Measurements from ENCODE around the gene SCO2. TPM values are rescaled to one million over a fixed set of nuclear protein-coding genes. Genes with fewer than 3 reads are reported as not detected.

SCO2 gene
- total RNA-seq, 2 donors from 2014 or later = 4.5 to 11.3 TPM

DNA sequence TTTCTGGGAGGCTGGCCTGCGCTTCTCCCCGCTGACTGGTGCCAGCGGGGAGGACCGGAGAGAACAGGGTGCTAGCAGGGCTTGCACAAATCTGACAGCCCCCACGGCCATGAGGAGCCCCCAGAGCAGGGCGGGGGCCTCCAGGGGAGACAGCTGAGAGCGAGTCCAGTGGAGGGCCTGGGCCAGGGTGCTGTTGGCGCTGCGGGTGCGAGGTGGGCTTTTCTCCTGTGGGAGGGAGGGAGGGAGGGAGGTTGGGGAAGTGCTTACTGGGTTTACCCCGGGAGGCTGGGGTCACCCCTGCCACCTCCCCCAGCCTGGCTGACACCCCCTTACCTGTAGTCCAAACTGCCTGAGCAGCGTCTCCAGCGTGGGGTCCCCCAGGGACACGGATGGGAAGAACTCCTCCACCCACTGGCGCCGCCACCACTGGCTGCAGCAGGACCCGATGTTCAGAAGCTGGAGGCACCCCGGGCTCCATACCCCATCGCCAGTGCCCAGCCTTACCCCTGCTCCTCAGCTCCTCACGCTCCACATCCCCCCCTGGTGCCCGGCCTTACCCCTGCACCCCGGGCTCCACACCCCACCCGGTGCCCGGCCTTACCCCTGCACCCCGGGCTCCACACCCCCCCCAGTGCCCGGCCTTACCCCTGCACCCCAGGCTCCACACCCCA lies 21.8 kb downstream of the SCO2 start:
- H3K36me3 Mint-ChIP-seq (ENCODE audit: low read depth) = no peaks in the 10 kb centered on the region
- no peak for ATAC-seq
- H3K27ac Mint-ChIP-seq = no peak overlapping the region
- H3K27me3 Mint-ChIP-seq = no peaks in the 10 kb centered on the region
- no peak for DNase-seq
- H3K4me1 Mint-ChIP-seq = peaks cover 7% of the 10 kb centered on the region
- no peaks in the 10 kb centered on the region for H3K9me3 ChIP-seq (ENCODE audit: control insufficient read depth, low read length, poor library complexity, severe bottlenecking)
- no peak overlapping the region for H3K4me3 Mint-ChIP-seq

DNA sequence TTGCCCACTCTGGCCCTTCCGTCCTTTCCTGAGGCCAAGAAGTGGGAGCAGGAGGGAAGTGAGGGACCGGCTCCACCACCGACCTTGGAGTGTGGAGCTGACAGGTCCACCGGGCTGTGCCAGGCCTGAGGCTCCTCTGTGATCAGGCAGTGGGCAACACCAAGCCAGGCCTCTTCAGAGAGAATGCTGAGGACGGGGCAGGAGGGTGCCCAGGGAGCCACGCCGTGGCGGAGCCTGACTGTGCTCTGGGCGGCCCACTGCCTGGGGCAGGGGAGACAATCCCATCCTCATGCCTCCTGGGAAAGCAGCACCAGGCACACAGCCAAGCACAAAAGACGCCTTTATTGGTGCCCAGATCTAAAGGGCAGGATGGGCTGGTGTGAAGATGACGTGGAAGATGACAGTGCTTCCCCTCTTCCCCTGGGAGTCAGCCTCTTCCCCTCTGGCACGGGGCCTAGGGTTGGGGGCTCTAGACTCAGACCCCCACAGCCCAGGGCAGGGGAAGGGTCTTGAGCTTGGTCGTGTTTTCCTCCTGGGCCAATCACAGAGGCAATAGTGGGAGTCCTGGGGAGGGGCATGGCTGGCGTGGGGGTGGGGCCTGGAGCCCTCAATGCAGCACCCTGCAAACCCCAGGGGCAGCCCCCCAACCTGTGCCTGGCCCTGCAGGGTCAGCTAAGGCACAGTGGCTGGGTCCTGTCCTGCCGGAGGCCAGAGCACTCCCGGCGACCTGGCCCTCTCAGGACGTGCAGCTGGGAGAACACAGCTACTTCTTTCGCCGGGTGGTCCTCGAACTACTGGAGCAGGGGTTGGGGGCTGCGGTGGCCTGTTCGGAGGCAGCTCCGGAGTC lies 22.5 kb downstream of the SCO2 start:
- Mint-ChIP-seq H3K36me3 (ENCODE audit: low read depth) (no peaks in the 10 kb centered on the region), H3K4me1 (peaks cover 6% of the 10 kb centered on the region), H3K27ac (no peak overlapping the region), H3K4me3 (no peak overlapping the region), H3K27me3 (no peaks in the 10 kb centered on the region)
- DNase-seq (no peak), ATAC-seq (no peak)
- no peaks in the 10 kb centered on the region for H3K9me3 ChIP-seq (ENCODE audit: control insufficient read depth, low read length, poor library complexity, severe bottlenecking)

DNA sequence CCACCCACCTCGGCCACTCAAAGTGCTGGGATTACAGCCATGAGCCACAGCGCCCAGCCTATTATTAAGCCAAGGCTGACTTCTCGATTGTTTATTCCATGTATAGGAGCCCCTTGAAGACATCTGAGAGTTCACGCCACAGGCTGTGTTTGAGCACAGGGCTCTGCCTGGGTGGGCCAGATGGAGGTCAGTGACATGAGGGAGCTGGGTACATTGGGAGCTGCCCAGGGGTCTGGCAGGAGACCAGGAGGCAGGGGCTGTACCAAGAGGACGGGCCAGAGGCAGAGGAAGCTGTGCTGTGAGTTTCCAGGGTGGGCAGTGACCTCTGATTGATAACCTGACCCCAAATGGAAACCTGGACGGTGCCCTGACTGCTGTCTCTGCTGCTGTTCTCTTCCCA lies 23.3 kb downstream of the SCO2 start:
- Mint-ChIP-seq H3K36me3 (ENCODE audit: low read depth) (no peaks in the 10 kb centered on the region), H3K27ac (no peak overlapping the region), H3K4me3 (no peak overlapping the region), H3K27me3 (no peaks in the 10 kb centered on the region), H3K4me1 (peaks cover 5% of the 10 kb centered on the region)
- no peaks in the 10 kb centered on the region for H3K9me3 ChIP-seq (ENCODE audit: control insufficient read depth, low read length, poor library complexity, severe bottlenecking)
- ATAC-seq = no peak
- DNase-seq = no peak

DNA sequence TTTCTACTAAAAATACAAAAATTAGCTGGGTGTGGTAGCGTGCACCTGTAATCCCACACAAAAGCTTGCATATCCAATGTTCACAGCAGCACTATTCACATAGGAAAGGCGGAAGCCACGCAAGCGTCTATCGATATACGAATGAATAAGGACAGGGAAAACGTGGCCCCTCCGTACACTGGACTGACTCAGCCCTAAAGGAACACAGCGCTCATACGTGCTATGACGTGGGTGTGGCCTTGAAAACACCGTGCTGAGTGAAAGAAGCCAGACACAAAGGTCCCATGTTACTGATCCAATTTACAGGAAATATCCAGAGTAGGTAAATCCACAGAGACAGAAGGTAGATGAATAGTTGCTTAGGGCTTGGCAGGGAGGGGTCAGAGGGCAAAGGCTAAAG lies 24.9 kb downstream of the SCO2 start:
- H3K27ac Mint-ChIP-seq = no peak overlapping the region
- H3K4me1 Mint-ChIP-seq = peaks cover 7% of the 10 kb centered on the region
- H3K36me3 Mint-ChIP-seq (ENCODE audit: low read depth) = no peaks in the 10 kb centered on the region
- ATAC-seq (no peak), DNase-seq (no peak)
- no peaks in the 10 kb centered on the region for H3K9me3 ChIP-seq (ENCODE audit: control insufficient read depth, low read length, poor library complexity, severe bottlenecking)
- H3K4me3 Mint-ChIP-seq = no peak overlapping the region
- H3K27me3 Mint-ChIP-seq = no peaks in the 10 kb centered on the region

DNA sequence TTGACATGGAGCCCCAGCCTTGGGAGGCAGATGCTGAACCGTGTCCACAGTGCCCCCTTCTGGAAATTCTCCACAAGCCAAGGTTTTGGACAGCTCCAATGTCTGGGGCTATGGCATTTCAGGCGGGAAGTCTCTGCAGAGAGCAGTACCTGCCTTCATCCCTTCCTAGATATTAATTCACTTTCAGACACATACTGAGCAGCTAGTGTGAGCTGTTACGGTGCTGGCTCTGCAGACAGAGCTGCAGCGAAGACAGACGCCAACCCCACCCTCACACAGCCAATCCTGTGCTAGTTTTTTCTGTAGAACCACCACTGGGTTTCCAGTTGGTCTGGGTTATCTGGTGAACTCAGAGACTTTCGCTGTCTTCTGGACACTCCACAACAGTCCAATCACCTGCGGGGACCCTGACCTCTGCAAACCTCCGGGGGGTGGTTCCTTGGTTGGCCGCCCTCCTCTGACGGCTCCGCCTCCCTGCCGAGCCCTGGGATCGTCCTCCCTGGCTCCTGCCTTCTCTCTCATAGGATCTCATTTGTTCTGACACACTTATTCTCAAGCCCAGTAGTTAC lies 27.0 kb downstream of the SCO2 start:
- H3K27me3 Mint-ChIP-seq = no peaks in the 10 kb centered on the region

DNA sequence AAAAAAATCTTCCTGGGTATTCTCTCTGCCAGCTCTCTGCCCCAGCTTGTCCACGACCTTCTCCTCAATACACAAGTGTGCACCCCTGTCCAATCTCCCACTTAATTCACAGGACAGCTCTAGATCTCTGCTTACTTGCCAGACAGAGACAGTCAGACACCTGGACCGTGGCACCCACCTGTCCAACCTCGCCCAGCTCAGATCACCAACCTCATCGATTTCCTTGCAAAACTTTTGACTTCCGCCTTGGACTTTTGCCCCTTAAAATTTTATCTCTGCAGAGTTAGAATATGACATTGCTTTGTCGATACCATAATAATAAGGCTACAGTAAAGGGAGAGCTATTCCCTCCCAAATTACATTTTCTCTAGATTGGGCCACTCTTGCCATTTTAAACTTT lies 28.3 kb downstream of the SCO2 start:
- H3K27me3 Mint-ChIP-seq = no peaks in the 10 kb centered on the region
- no peak overlapping the region for H3K27ac Mint-ChIP-seq
- DNase-seq (no peak), ATAC-seq (no peak)
- H3K4me3 Mint-ChIP-seq = no peak overlapping the region
- no peaks in the 10 kb centered on the region for H3K9me3 ChIP-seq (ENCODE audit: control insufficient read depth, low read length, poor library complexity, severe bottlenecking)
- peaks cover 7% of the 10 kb centered on the region for H3K4me1 Mint-ChIP-seq
- H3K36me3 Mint-ChIP-seq (ENCODE audit: low read depth) = no peaks in the 10 kb centered on the region

More for the DNA sequence above, 27.0 kb downstream of the SCO2 start:
- Mint-ChIP-seq H3K36me3 (ENCODE audit: low read depth) (no peaks in the 10 kb centered on the region), H3K4me1 (peaks cover 7% of the 10 kb centered on the region), H3K27ac (peak overlapping the region; percentile 51), H3K4me3 (no peak overlapping the region)
- ATAC-seq (peak; percentile 96), DNase-seq (peak in 1 of 3 donors; percentile 55)
- no peaks in the 10 kb centered on the region for H3K9me3 ChIP-seq (ENCODE audit: control insufficient read depth, low read length, poor library complexity, severe bottlenecking)

DNA sequence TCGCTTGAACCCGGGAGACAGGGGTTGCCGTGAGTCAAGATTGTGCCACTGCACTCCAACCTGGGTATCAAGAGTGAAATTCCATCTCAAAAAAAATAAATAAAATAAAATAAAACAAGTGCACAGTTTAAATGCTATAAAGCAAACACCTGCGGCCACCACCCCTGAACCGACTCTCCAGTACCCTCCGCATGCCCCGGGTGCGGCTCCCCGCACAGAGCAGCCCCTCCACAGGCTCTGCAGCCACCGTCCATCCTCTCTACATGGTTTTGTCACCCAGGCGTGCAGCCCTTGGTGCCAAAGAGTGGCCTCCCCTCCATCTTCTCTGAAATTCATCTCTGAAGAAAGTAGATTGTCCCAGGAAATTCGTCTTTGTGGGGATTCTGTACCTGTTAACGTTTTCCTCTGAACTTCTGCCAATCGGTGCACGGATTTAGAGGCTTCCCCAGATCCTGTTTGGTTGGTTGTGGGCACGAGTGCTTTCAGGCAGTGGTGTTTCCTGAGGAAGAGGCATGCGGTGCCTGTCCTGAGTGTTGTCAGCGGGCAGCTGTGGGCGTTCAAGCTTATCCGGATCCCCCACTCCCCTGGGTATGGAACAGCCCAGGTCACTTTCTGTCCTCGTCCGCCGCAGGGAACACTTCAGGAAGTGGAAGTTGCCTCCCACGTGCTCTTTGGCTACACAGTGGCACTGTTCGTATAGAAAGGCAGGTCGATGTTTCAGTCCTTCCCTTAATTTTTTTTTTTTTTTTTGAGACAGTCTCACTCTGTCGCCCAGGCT lies 34.7 kb downstream of the SCO2 start:
- Mint-ChIP-seq H3K36me3 (ENCODE audit: low read depth) (no peaks in the 10 kb centered on the region), H3K4me3 (peak overlapping the region; percentile 36), H3K27ac (no peak overlapping the region), H3K4me1 (peaks cover 6% of the 10 kb centered on the region), H3K27me3 (no peaks in the 10 kb centered on the region)
- DNase-seq (no peak), ATAC-seq (peak; percentile 23)
- no peaks in the 10 kb centered on the region for H3K9me3 ChIP-seq (ENCODE audit: control insufficient read depth, low read length, poor library complexity, severe bottlenecking)

DNA sequence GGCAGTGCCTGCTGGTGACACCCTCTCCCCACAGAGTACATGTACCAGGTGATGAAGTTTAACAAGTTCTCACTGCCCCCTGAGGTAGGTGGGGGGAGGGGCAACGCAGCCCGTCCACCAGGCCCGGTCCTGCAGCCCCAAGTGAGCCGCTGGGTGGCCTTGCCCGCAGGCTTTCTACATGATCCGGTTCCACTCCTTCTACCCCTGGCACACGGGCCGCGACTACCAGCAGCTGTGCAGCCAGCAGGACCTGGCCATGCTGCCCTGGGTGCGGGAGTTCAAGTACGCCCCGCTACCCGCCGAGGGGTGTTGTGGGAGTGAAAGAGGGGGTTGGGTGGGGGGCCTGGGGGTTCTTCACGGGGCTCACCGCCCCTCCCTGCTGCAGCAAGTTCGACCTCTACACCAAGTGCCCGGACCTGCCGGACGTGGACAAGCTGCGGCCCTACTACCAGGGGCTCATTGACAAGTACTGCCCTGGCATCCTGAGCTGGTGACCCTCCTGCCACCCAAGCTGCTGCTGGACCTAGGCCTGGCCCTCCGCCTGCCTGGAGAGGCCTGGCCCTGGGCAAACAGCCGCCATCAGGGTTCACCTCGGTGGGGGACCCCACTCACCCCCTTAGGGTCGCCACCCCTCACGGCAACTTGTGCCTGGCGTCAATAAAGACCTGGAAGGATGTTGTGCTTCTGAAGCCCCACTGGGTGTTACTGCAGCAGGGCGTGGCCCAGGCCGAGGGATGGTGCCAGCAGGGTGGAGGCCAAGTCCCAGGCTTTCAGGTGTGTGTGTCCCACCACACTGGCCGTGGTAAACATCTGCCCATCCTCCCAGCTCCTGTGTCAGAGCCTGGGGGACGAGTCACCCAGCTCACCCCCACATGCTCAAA lies 35.8 kb downstream of the SCO2 start:
- DNase-seq (no peak), ATAC-seq (no peak)
- H3K9me3 ChIP-seq (ENCODE audit: control insufficient read depth, low read length, poor library complexity, severe bottlenecking) = no peaks in the 10 kb centered on the region
- Mint-ChIP-seq H3K27ac (no peak overlapping the region), H3K4me1 (peaks cover 8% of the 10 kb centered on the region), H3K4me3 (no peak overlapping the region), H3K27me3 (no peaks in the 10 kb centered on the region), H3K36me3 (ENCODE audit: low read depth) (no peaks in the 10 kb centered on the region)

DNA sequence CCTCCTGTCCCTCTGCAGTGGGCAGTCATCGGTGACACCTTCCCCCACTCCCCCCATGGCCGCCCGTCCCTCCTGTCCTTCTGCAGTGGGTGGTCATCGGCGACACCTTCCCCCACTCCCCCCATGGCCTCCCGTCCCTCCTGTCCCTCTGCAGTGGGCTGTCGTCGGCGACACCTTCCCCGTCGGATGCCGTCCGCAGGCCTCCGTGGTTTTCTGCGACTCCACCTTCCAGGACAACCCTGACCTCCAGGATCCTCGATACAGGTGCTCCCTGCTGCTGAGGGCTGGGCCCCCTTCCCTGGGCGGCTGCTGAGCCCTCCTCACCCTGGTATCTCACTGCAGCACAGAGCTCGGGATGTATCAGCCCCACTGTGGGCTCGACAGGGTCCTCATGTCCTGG lies 36.5 kb downstream of the SCO2 start:
- Mint-ChIP-seq H3K4me3 (no peak overlapping the region), H3K27ac (no peak overlapping the region), H3K36me3 (ENCODE audit: low read depth) (no peaks in the 10 kb centered on the region), H3K27me3 (no peaks in the 10 kb centered on the region), H3K4me1 (peaks cover 8% of the 10 kb centered on the region)
- ATAC-seq (no peak), DNase-seq (no peak)
- no peaks in the 10 kb centered on the region for H3K9me3 ChIP-seq (ENCODE audit: control insufficient read depth, low read length, poor library complexity, severe bottlenecking)

DNA sequence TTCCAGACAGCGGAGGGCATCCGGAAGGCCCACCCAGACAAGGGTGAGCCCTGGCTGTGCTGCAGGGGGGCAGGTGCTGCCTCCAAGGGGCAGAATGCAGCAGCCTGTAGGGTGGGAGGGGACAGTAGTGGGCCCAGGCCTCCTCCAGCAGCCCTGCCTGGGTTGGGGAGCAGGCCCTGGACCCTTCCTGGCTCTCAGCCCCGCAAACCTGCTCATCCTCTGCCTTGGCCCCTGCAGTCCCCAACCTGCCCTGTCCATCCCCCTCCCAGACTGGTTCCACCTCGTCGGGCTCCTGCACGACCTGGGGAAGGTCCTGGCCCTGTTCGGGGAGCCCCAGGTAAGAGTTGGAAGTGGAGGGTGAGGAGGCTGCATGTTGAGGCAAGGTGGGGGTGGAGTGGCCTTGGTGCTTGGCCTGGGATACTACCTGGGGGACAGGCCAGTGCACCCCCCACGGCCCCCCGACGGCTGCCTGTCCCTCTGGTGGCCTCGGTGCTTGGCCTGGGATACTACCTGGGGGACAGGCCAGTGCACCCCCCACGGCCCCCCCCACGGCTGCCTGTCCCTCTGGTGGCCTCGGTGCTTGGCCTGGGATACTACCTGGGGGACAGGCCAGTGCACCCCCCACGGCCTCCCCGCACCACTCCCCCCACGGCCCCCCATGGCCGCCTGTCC lies 37.3 kb downstream of the SCO2 start:
- Mint-ChIP-seq H3K4me1 (peaks cover 8% of the 10 kb centered on the region), H3K4me3 (no peak overlapping the region), H3K27ac (no peak overlapping the region), H3K36me3 (ENCODE audit: low read depth) (no peaks in the 10 kb centered on the region), H3K27me3 (no peaks in the 10 kb centered on the region)
- no peak for DNase-seq
- no peak for ATAC-seq
- no peaks in the 10 kb centered on the region for H3K9me3 ChIP-seq (ENCODE audit: control insufficient read depth, low read length, poor library complexity, severe bottlenecking)

DNA sequence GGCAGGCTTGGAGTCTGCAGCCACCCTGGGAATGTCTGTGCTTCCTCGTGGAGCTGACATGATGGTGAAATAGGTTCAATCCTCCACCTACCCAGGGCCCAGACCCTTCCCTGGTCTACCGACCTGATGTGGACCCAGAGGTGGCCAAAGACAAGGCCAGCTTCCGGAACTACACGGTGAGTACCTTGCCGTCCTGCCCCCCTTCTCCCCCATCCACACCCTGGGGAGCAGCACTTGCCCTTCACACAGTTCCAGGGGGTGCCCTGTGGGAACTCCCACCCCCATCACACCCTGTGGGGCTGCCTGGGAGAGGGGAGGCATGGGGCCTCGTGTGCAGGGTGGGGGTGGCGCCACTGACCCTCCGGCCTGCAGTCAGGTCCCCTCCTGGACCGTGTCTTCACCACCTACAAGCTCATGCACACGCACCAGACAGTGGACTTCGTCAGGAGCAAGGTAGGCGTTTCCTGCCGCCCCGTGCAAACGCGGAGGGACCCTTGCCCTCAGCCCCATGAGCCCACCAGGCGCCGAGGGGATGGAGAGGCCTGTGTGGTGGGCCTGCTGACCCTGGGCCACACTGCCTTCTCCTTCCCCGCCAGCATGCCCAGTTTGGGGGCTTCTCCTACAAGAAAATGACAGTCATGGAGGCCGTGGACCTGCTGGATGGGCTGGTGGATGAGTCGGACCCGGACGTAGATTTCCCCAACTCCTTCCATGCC lies 38.0 kb downstream of the SCO2 start:
- Mint-ChIP-seq H3K4me1 (peaks cover 8% of the 10 kb centered on the region), H3K27ac (no peak overlapping the region), H3K4me3 (no peak overlapping the region), H3K36me3 (ENCODE audit: low read depth) (no peaks in the 10 kb centered on the region), H3K27me3 (no peaks in the 10 kb centered on the region)
- DNase-seq (no peak), ATAC-seq (no peak)
- H3K9me3 ChIP-seq (ENCODE audit: control insufficient read depth, low read length, poor library complexity, severe bottlenecking) = no peaks in the 10 kb centered on the region
